HEK293 (cell line): Measurements from ENCODE around the gene RASGEF1B.
A peak's percentile ranks its signal among the peaks of the same experiment; 100 is the strongest.

ENCODE experiments used
- CTCF ChIA-PET: fragments of 350-600 bp; formaldehyde crosslinking; extraction: SDS; loops from one replicate; lab custom pipeline; 2021; ENCODE audit warnings: antibody characterized with exemption; lab: Yijun Ruan, JAX
- POLR2A ChIA-PET: fragments of 300-600 bp; formaldehyde crosslinking; extraction: SDS; loops from one replicate; lab custom pipeline; 2020; ENCODE audit warnings: antibody characterized with exemption, inconsistent platforms; lab: Yijun Ruan, JAX
- H3K27ac ChIP-seq: fragments of 200-500 bp; sonication (Bioruptor generic); 2 replicates; pipeline ENCODE4 v1.5.1; 2014; ENCODE audit warnings: low read depth, low read length, control low read depth, inconsistent platforms; ENCODE audit errors: extremely low read depth
- H3K36me3 ChIP-seq, 2 experiments: fragments of 200-500 bp in 1 of 2; sonication (Bioruptor generic) in 1 of 2; 1 replicate in 1 of 2; 2 replicates in 1 of 2; pipeline ENCODE4 v1.5.1; 2014 to 2017; ENCODE audit warnings: inconsistent platforms in 2 of 2, low read length in 2 of 2; ENCODE audit not compliant: control insufficient read depth in 2 of 2, insufficient read depth in 1 of 2
- H3K4me1 ChIP-seq: fragments of 200-500 bp; sonication (Bioruptor generic); 2 replicates; pipeline ENCODE4 v1.5.1; 2014; ENCODE audit warnings: mild to moderate bottlenecking, low read length, inconsistent platforms; ENCODE audit not compliant: control insufficient read depth, insufficient read depth
- H3K4me3 ChIP-seq: 2 replicates; pipeline ENCODE4 v1.5.1; 2011; ENCODE audit warnings: low read depth, mild to moderate bottlenecking, control low read depth, low read length, moderate library complexity
- H3K9me3 ChIP-seq: fragments of 200-500 bp; sonication (Bioruptor generic); 2 replicates; pipeline ENCODE4 v1.5.1; 2014; ENCODE audit warnings: low read depth, low read length, inconsistent platforms; ENCODE audit not compliant: control insufficient read depth, insufficient read depth
- BCL11B ChIP-seq: fragments of 450-650 bp; formaldehyde crosslinking; IDR thresholded peaks from 2 replicates; pipeline ENCODE4 v1.5.1; 2016; ENCODE audit warnings: low read depth, missing biosample characterization, missing genetic modification characterization
- IKZF3 ChIP-seq: fragments of 450-650 bp; IDR thresholded peaks from 2 replicates; pipeline ENCODE4 v1.5.0; 2018; ENCODE audit warnings: missing biosample characterization, mild to moderate bottlenecking, missing genetic modification characterization, moderate library complexity
- KLF16 ChIP-seq: fragments of 450-650 bp; formaldehyde crosslinking; IDR thresholded peaks from 2 replicates; pipeline ENCODE4 v1.5.1; 2017; ENCODE audit warnings: missing biosample characterization, missing genetic modification characterization
- MZF1 ChIP-seq: fragments of 450-650 bp; formaldehyde crosslinking; IDR thresholded peaks from 2 replicates; pipeline ENCODE4 v1.5.1; 2017; ENCODE audit warnings: missing biosample characterization, missing genetic modification characterization, borderline replicate concordance
- SCRT2 ChIP-seq: fragments of 450-650 bp; formaldehyde crosslinking; IDR thresholded peaks from 2 replicates; pipeline ENCODE4 v1.5.1; 2016; ENCODE audit warnings: missing biosample characterization, missing genetic modification characterization
- ZFHX2 ChIP-seq: fragments of 450-650 bp; formaldehyde crosslinking; conservative IDR thresholded peaks from 2 replicates; pipeline ENCODE4 v1.5.1; 2016; ENCODE audit warnings: missing biosample characterization, missing genetic modification characterization
- ZFP3 ChIP-seq: fragments of 450-650 bp; formaldehyde crosslinking; IDR thresholded peaks from 2 replicates; pipeline ENCODE4 v1.5.1; 2016; ENCODE audit warnings: low read depth, missing biosample characterization, missing genetic modification characterization
- ZFP37 ChIP-seq: fragments of 450-650 bp; formaldehyde crosslinking; IDR thresholded peaks from 2 replicates; pipeline ENCODE4 v1.5.1; 2016; ENCODE audit warnings: missing biosample characterization, missing genetic modification characterization
- ZNF132 ChIP-seq: fragments of 450-650 bp; formaldehyde crosslinking; IDR thresholded peaks from 2 replicates; pipeline ENCODE4 v1.5.1; 2017; ENCODE audit warnings: missing biosample characterization, missing genetic modification characterization, borderline replicate concordance
- ZNF214 ChIP-seq: fragments of 450-650 bp; formaldehyde crosslinking; IDR thresholded peaks from 2 replicates; pipeline ENCODE4 v1.5.1; 2017; ENCODE audit warnings: missing biosample characterization, mild to moderate bottlenecking, missing genetic modification characterization, borderline replicate concordance
- ZNF280D ChIP-seq: fragments of 450-650 bp; formaldehyde crosslinking; IDR thresholded peaks from 2 replicates; pipeline ENCODE4 v1.5.1; 2016; ENCODE audit warnings: missing biosample characterization, missing genetic modification characterization
- ZNF366 ChIP-seq: fragments of 450-650 bp; formaldehyde crosslinking; conservative IDR thresholded peaks from 2 replicates; pipeline ENCODE4 v1.5.1; 2016; ENCODE audit warnings: missing biosample characterization, missing genetic modification characterization
- ZNF394 ChIP-seq: fragments of 450-650 bp; formaldehyde crosslinking; IDR thresholded peaks from 2 replicates; pipeline ENCODE4 v1.5.1; 2016; ENCODE audit warnings: missing biosample characterization, missing genetic modification characterization, mild to moderate bottlenecking, moderate library complexity, borderline replicate concordance
- ZNF404 ChIP-seq: fragments of 450-650 bp; formaldehyde crosslinking; IDR thresholded peaks from 2 replicates; pipeline ENCODE4 v1.5.1; 2017; ENCODE audit warnings: missing biosample characterization, missing genetic modification characterization
- ZNF785 ChIP-seq: fragments of 450-650 bp; formaldehyde crosslinking; IDR thresholded peaks from 2 replicates; pipeline ENCODE4 v1.5.1; 2016; ENCODE audit warnings: missing biosample characterization, missing genetic modification characterization
- ZNF843 ChIP-seq: fragments of 450-650 bp; formaldehyde crosslinking; IDR thresholded peaks from 2 replicates; pipeline ENCODE4 v1.5.1; 2016; ENCODE audit warnings: missing biosample characterization, missing genetic modification characterization
- TF ChIP-seq, protein P1 (sequence below): fragments of 450-650 bp; formaldehyde crosslinking; IDR thresholded peaks from 2 replicates; pipeline ENCODE4 v1.5.1; 2016; ENCODE audit warnings: missing biosample characterization, missing genetic modification characterization

Gene RASGEF1B

DNA sequence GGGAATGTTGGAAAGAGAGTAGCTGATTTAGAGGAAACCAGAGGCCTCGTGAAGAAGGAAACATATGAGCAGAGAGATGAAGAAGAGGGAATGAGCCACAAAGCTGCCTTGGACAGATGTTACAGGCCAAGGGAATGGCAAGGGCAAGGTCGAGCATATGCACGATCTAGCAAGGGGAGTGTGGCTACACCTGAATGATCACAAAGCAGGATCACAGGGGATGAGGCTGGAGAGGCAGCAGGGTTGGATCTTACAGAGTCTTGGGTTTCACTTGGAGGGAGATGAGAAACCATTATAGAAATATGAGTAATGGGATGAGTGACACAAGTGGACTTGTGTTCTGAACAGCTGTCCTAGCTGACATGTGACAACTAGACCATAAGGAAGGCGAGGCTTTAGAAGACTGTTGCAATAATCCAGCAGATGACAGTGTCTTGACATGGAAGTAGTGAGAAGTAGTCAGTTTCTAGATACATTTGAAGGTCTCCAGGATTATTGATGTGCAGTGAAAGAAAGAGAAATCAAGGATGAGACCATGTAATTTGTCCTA is 58.7 kb downstream of the RASGEF1B start:
- no peak overlapping the region for H3K27ac ChIP-seq
- no peaks in the 10 kb centered on the region for H3K9me3 ChIP-seq
- H3K4me1 ChIP-seq: no peaks in the 10 kb centered on the region
- POLR2A ChIA-PET: no interaction called here
- H3K4me3 ChIP-seq: no peak overlapping the region
- CTCF ChIA-PET: interaction anchor here (1.3 kb wide), 1 partner anchor 54 kb away, joined by 4 read pairs; no protein-coding TSS in a partner anchor
- no peaks in the 10 kb centered on the region for H3K36me3 ChIP-seq
- no peak for TF ChIP-seq BCL11B (tag by site-specific recombination)
- TF ChIP-seq ZFP37 (tag by site-specific recombination): no peak

- Histone ChIP-seq H3K4me3 (no peak overlapping the region), H3K4me1 (no peaks in the 10 kb centered on the region), H3K27ac (no peak overlapping the region), H3K9me3 (no peaks in the 10 kb centered on the region), H3K36me3 (no peaks in the 10 kb centered on the region)
- TF ChIP-seq IKZF3 (tag by site-specific recombination): no peak
- TF ChIP-seq ZNF132: no peak
- no peak for TF ChIP-seq ZNF785 (tag by site-specific recombination)
- no peak for TF ChIP-seq ZNF280D
- no peak for TF ChIP-seq ZNF394 (tag by site-specific recombination)
- TF ChIP-seq ZNF404 (tag by site-specific recombination): no peak
- no peak for TF ChIP-seq MZF1 (tag by site-specific recombination)
- TF ChIP-seq ZFHX2: no peak
- TF ChIP-seq SCRT2 (tag by site-specific recombination): no peak
- TF ChIP-seq, protein P1, sequence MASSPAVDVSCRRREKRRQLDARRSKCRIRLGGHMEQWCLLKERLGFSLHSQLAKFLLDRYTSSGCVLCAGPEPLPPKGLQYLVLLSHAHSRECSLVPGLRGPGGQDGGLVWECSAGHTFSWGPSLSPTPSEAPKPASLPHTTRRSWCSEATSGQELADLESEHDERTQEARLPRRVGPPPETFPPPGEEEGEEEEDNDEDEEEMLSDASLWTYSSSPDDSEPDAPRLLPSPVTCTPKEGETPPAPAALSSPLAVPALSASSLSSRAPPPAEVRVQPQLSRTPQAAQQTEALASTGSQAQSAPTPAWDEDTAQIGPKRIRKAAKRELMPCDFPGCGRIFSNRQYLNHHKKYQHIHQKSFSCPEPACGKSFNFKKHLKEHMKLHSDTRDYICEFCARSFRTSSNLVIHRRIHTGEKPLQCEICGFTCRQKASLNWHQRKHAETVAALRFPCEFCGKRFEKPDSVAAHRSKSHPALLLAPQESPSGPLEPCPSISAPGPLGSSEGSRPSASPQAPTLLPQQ (tag by site-specific recombination): no peak
- TF ChIP-seq ZNF843 (tag by site-specific recombination): no peak
- TF ChIP-seq KLF16: no peak
- TF ChIP-seq ZNF214 (tag by site-specific recombination): no peak
- CTCF ChIA-PET: no interaction called here
- POLR2A ChIA-PET: no interaction called here
These were observed 61.0 kb downstream of the RASGEF1B start for GRCh38 chr4:81410680-81411079.

DNA sequence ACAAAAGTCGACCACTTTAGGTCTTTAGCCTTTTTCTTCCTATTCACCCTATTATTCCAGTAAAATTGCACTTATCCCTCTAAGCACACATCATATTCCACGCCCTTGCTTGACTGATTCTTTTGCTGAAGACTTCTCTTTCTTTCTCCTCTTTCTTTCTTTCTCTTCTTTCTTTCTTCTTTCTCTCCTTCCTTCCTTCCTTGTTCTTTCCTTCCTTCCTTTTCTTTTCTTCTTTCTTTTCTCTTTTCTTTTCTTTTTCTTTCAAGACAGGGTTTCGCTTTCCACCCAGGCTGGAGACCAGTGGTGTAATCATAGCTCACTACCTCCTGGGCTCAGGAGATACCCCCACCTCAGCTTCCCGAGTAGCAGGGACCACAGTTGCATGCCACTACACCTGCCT is 61.9 kb downstream of the RASGEF1B start:
- H3K9me3 ChIP-seq: no peaks in the 10 kb centered on the region
- peak; percentile 54; the same call in 1 of the 2 replicates for TF ChIP-seq ZNF366 (tag by site-specific recombination)
- no peak for TF ChIP-seq ZFP3 (tag by site-specific recombination)
- TF ChIP-seq, all 188 proteins: peak for 1
- H3K4me3 ChIP-seq: no peak overlapping the region
- no peaks in the 10 kb centered on the region for H3K4me1 ChIP-seq
- ChIA-PET POLR2A (no interaction called here), CTCF (interaction anchor here (0.6 kb wide), 1 partner anchor 339 kb away, joined by 4 read pairs; no protein-coding TSS in a partner anchor)
- H3K27ac ChIP-seq: no peak overlapping the region
- no peaks in the 10 kb centered on the region for H3K36me3 ChIP-seq
